Measurements from ENCODE around the gene RABEP2.

GRCh38 chr16:28918698-28919097, 6.3 kb downstream of the RABEP2 start:
- no peak for TF ChIP-seq CTCF (IDR thresholded peaks at IDR 0.05; ENCODE audit: low read depth, low read length)
- no peak for TF ChIP-seq EZH2phosphoT487 (IDR thresholded peaks at IDR 0.05; ENCODE audit: low read depth)

Measured in OCI-LY3 (cell line).